ENCODE measurements around the gene MAP3K1.

DNA sequence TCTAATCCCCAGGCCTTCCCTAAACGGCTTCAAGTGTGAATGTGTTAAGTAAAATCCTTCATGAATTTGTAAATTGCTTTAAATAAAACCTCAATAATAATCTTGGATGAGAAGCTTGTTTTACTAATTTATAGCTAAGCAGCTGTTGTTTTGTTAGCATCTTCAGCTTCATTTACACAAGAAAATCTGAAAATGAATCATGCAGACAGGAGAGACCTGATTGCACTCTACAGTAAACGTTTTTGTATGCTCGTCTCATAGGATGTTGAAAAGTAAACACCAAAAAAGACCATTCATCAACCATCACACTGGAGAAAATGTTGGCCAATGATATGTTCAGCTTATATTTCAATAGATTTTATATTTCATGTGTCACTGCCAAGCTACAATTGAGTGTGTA is 40.4 kb upstream of the MAP3K1 start:
- TF ChIP-seq, protein P1, sequence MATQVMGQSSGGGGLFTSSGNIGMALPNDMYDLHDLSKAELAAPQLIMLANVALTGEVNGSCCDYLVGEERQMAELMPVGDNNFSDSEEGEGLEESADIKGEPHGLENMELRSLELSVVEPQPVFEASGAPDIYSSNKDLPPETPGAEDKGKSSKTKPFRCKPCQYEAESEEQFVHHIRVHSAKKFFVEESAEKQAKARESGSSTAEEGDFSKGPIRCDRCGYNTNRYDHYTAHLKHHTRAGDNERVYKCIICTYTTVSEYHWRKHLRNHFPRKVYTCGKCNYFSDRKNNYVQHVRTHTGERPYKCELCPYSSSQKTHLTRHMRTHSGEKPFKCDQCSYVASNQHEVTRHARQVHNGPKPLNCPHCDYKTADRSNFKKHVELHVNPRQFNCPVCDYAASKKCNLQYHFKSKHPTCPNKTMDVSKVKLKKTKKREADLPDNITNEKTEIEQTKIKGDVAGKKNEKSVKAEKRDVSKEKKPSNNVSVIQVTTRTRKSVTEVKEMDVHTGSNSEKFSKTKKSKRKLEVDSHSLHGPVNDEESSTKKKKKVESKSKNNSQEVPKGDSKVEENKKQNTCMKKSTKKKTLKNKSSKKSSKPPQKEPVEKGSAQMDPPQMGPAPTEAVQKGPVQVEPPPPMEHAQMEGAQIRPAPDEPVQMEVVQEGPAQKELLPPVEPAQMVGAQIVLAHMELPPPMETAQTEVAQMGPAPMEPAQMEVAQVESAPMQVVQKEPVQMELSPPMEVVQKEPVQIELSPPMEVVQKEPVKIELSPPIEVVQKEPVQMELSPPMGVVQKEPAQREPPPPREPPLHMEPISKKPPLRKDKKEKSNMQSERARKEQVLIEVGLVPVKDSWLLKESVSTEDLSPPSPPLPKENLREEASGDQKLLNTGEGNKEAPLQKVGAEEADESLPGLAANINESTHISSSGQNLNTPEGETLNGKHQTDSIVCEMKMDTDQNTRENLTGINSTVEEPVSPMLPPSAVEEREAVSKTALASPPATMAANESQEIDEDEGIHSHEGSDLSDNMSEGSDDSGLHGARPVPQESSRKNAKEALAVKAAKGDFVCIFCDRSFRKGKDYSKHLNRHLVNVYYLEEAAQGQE (IDR thresholded peaks at IDR 0.05; ENCODE audit: unreplicated experiment): no peak
- TF ChIP-seq, protein P2, sequence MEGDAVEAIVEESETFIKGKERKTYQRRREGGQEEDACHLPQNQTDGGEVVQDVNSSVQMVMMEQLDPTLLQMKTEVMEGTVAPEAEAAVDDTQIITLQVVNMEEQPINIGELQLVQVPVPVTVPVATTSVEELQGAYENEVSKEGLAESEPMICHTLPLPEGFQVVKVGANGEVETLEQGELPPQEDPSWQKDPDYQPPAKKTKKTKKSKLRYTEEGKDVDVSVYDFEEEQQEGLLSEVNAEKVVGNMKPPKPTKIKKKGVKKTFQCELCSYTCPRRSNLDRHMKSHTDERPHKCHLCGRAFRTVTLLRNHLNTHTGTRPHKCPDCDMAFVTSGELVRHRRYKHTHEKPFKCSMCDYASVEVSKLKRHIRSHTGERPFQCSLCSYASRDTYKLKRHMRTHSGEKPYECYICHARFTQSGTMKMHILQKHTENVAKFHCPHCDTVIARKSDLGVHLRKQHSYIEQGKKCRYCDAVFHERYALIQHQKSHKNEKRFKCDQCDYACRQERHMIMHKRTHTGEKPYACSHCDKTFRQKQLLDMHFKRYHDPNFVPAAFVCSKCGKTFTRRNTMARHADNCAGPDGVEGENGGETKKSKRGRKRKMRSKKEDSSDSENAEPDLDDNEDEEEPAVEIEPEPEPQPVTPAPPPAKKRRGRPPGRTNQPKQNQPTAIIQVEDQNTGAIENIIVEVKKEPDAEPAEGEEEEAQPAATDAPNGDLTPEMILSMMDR (conservative IDR thresholded peaks at IDR 0.05; ENCODE audit: low read depth in 2 of 2): no peak
- TF ChIP-seq JUNB (IDR thresholded peaks at IDR 0.05; ENCODE audit: unreplicated experiment) (no peak), EZH2phosphoT487 (IDR thresholded peaks at IDR 0.05; ENCODE audit: unreplicated experiment) (no peak)

Measured in GM23338 (cell line).